Kidney (tissue), 14 donors: ENCODE results near the gene FARP2. TPM values are rescaled to one million over a fixed set of nuclear protein-coding genes. Genes with fewer than 3 reads are reported as not detected.

Experiments used
- DNase-seq, 5 donors: peaks; one replicate each; pipeline ENCODE4 v3.0.0-alpha.2; 2013 to 2020
- FAIRE-seq: peaks from 2 replicates; lab custom pipeline; 2012; peaks lifted over from hg19 to GRCh38; lab: Jason Lieb, UNC
- H3K27ac ChIP-seq, 2 donors: one replicate each; pipeline ENCODE4 v1.7.0; 2013; ENCODE audit warnings: low read depth in 2 of 2, low read length in 2 of 2, inconsistent platforms in 1 of 2
- H3K27me3 ChIP-seq: one replicate; pipeline ENCODE4 v1.7.1; 2013; ENCODE audit warnings: low read length, inconsistent platforms; ENCODE audit not compliant: control insufficient read depth, insufficient read depth
- H3K36me3 ChIP-seq, 3 donors: one replicate each; pipeline versions ENCODE4 v1.7.0 to v1.7.1; 2013; ENCODE audit warnings: low read length in 3 of 3, control low read depth in 1 of 3, inconsistent platforms in 1 of 3; ENCODE audit not compliant: insufficient read depth in 3 of 3, control insufficient read depth in 2 of 3
- H3K4me1 ChIP-seq, 3 donors: one replicate each; pipeline versions ENCODE4 v1.7.0 to v1.7.1; 2013; ENCODE audit warnings: low read length in 3 of 3, inconsistent platforms in 1 of 3, low read depth in 1 of 3; ENCODE audit not compliant: control insufficient read depth in 2 of 3, insufficient read depth in 2 of 3
- H3K4me3 ChIP-seq, 3 donors: one replicate each; pipeline versions ENCODE4 v1.7.0 to v1.8.1; 2013; ENCODE audit warnings: low read length in 3 of 3, control low read depth in 1 of 3, inconsistent platforms in 1 of 3
- H3K9ac ChIP-seq, 3 donors: one replicate each; pipeline versions ENCODE4 v1.7.0 to v1.7.1; 2013; ENCODE audit warnings: low read length in 3 of 3, control low read depth in 1 of 3, inconsistent platforms in 1 of 3
- H3K9me3 ChIP-seq, 3 donors: one replicate each; pipeline versions ENCODE4 v1.7.0 to v1.7.1; 2013; ENCODE audit warnings: low read length in 3 of 3, control low read depth in 1 of 3, inconsistent platforms in 1 of 3; ENCODE audit not compliant: control insufficient read depth in 2 of 3, insufficient read depth in 1 of 3
- intact Hi-C: fragments of 100-400 bp; cut with DNase I; formaldehyde crosslinking; loops from one replicate; pipeline ENCODE4 v1.11.1; 2022
- polyA plus RNA-seq: library from polyadenylated mRNA; stranded (reverse); fragments of 350-450 nt; fragmentation: Illumina TruSeq; extraction: RNeasy Lipid Tissue Mini Kit (QIAGEN cat#74804); gene quantifications from one replicate; pipeline ENCODE4 v1.2.3, GENCODE V29; 2014; ENCODE audit warnings: low read depth, low replicate concordance; ENCODE audit not compliant: insufficient read depth
- total RNA-seq: library from RNA; stranded (reverse); fragmentation: NEBNext Ultra II Directional; extraction: Animal tissue kit (Norgen Biotek cat#: 25700); gene quantifications from one replicate; pipeline ENCODE4 v1.2.1, GENCODE V29; 2021
- TF ChIP-seq, protein P1 (sequence below): IDR thresholded peaks from 3 replicates; pipeline ENCODE4 v1.5.1; 2012; ENCODE audit warnings: mild to moderate bottlenecking, moderate library complexity, borderline replicate concordance; ENCODE audit not compliant: insufficient read depth; ENCODE audit errors: extremely low read depth
- donor health status: control.
- donor health status: control.
- donor health status: control.
- donor health status: control.
- donor health status: control.
- donor health status: DM: yes; HTN: yes; CAD: no.
- donor health status: Normal renal cell carcinoma (clear cell type).

Gene FARP2
- total and polyA plus RNA-seq, 2 donors from 2014 or later: 20.3 to 50.5 TPM

DNA sequence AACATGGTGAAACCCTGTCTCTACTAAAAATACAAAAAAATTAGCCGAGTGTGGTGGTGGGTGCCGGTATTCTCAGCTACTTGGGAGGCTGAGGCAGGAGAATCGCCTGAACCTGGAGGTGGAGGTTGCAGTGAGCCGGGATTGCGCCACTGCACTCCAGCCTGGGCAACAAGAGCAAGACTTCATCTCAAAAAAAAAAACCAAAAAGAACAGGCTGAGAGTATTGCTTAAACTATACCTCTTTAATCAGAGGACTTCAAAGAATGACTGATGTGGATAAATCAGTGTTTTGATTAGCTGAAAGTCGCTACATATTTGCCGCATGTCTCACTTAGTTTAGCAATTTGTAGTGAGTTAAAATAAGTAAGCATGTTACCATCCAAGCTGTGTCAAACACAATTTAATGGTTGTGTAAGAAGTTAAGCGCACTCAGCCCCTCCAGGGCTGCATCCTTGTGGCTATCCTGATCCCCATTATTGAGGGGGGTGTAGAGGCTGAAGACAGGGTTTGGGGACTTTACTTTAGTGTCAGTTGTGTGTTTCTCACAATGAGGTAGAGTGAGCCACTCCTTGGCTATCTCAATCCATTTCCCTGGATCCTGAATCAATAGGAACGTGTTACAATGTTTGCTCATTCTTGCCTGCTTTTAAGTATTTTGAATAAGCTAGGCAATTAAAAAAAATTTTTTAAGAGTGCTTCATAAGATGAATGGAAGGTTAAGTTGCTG lies 11.0 kb upstream of the FARP2 start:
- H3K4me1 ChIP-seq: no peaks in the 10 kb centered on the region
- H3K27me3 ChIP-seq: no peaks in the 10 kb centered on the region
- H3K36me3 ChIP-seq: peaks cover 6 to 76% (median 42%) of the 10 kb centered on the region in 3 donors
- no peak overlapping the region for H3K4me3 ChIP-seq
- intact Hi-C loops: no loop called here
- H3K9ac ChIP-seq: no peak overlapping the region
- TF ChIP-seq, protein P1, sequence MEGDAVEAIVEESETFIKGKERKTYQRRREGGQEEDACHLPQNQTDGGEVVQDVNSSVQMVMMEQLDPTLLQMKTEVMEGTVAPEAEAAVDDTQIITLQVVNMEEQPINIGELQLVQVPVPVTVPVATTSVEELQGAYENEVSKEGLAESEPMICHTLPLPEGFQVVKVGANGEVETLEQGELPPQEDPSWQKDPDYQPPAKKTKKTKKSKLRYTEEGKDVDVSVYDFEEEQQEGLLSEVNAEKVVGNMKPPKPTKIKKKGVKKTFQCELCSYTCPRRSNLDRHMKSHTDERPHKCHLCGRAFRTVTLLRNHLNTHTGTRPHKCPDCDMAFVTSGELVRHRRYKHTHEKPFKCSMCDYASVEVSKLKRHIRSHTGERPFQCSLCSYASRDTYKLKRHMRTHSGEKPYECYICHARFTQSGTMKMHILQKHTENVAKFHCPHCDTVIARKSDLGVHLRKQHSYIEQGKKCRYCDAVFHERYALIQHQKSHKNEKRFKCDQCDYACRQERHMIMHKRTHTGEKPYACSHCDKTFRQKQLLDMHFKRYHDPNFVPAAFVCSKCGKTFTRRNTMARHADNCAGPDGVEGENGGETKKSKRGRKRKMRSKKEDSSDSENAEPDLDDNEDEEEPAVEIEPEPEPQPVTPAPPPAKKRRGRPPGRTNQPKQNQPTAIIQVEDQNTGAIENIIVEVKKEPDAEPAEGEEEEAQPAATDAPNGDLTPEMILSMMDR: no peak
- no peak overlapping the region for H3K27ac ChIP-seq
- DNase-seq (no peak), FAIRE-seq (no peak)
- no peaks in the 10 kb centered on the region for H3K9me3 ChIP-seq

DNA sequence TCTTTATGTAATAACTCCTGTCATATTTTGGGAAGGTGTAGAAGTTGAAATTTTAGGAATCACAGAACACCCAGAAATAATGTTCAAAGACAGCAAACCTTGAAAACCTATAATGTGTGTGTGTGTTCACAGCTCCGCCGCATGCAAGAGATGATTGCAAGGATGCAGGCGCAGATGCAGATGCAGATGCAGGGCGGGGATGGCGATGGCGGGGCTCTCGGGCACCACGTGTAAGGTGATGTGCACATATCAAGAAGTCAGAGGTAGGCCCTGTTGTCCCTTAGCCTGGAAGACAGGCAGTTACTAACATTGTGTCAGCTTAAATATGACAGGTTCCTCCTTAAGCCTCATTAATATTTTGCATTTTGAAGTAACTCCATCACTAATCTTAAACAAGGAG lies 6.1 kb upstream of the FARP2 start:
- FAIRE-seq (no peak), DNase-seq (no peak)
- intact Hi-C loops: no loop called here
- TF ChIP-seq, protein P1: no peak
- no peaks in the 10 kb centered on the region for H3K9me3 ChIP-seq
- peaks cover 10 to 54% (median 28%) of the 10 kb centered on the region in 3 donors for H3K36me3 ChIP-seq
- peaks cover 8 to 31% (median 17%) of the 10 kb centered on the region in 3 donors for H3K4me1 ChIP-seq
- H3K27me3 ChIP-seq: no peaks in the 10 kb centered on the region
- no peak overlapping the region for H3K27ac ChIP-seq
- H3K4me3 ChIP-seq: no peak overlapping the region
- no peak overlapping the region for H3K9ac ChIP-seq

DNA sequence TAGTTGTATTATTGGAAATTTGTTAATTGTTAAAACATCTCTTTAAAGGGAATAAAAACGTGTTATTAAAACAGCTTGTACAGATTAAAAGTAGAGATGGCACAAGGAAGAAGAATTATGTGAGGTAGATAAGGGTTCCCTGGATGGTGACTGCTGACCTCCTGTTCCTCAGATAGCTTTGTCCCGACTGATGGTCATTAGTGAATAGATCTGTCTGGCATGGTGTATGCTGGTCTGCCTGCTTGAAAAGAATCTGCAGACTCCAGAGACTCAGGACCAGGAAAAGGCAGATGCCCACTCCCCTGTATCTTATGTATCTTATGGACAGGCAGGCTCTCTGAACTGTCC lies 5.6 kb upstream of the FARP2 start:
- Histone ChIP-seq H3K27me3 (no peaks in the 10 kb centered on the region), H3K4me1 (peaks cover 8 to 34% (median 20%) of the 10 kb centered on the region in 3 donors), H3K9ac (no peak overlapping the region), H3K9me3 (no peaks in the 10 kb centered on the region), H3K36me3 (peaks cover 8 to 49% (median 23%) of the 10 kb centered on the region in 3 donors), H3K4me3 (peak overlapping the region in 1 of 3 donors; percentile 7), H3K27ac (peak overlapping the region; percentile 73 to 79)
- intact Hi-C loops: no loop called here
- TF ChIP-seq, protein P1: no peak
- FAIRE-seq: no peak
- DNase-seq: no peak
